Measurements from ENCODE around the gene CCDC152.
A peak's percentile ranks its signal among the peaks of the same experiment; 100 is the strongest.

Gene CCDC152

DNA sequence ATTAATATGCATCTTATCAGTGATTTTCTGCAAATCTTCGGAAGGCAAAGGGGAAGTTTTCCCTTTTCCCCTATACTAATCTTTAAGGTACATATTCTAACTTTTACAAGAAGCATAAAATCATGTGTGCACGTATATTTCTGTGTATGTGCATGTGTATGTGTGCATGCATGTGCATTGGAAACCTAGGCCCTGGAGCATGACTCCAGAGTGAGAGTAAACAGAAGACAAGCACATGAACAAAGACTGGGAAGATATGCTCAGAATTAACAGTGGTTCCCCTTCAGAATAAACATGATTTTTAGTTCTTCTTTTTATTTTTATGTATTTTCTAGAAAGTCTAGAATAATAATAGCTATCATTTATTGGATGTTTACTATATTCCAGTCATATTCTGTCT lies 65.9 kb downstream of the CCDC152 start:
- Mint-ChIP-seq H3K9me3 (no peaks in the 10 kb centered on the region), H3K4me3 (no peak overlapping the region), H3K27me3 (ENCODE audit: low read depth) (no peaks in the 10 kb centered on the region), H3K4me1 (peaks cover 8% of the 10 kb centered on the region), H3K36me3 (ENCODE audit: low read depth) (no peaks in the 10 kb centered on the region), H3K27ac (no peak overlapping the region)
- TF ChIP-seq, protein P1, sequence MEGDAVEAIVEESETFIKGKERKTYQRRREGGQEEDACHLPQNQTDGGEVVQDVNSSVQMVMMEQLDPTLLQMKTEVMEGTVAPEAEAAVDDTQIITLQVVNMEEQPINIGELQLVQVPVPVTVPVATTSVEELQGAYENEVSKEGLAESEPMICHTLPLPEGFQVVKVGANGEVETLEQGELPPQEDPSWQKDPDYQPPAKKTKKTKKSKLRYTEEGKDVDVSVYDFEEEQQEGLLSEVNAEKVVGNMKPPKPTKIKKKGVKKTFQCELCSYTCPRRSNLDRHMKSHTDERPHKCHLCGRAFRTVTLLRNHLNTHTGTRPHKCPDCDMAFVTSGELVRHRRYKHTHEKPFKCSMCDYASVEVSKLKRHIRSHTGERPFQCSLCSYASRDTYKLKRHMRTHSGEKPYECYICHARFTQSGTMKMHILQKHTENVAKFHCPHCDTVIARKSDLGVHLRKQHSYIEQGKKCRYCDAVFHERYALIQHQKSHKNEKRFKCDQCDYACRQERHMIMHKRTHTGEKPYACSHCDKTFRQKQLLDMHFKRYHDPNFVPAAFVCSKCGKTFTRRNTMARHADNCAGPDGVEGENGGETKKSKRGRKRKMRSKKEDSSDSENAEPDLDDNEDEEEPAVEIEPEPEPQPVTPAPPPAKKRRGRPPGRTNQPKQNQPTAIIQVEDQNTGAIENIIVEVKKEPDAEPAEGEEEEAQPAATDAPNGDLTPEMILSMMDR (IDR thresholded peaks at IDR 0.05; ENCODE audit: unreplicated experiment in 3 of 3), result no peak

DNA sequence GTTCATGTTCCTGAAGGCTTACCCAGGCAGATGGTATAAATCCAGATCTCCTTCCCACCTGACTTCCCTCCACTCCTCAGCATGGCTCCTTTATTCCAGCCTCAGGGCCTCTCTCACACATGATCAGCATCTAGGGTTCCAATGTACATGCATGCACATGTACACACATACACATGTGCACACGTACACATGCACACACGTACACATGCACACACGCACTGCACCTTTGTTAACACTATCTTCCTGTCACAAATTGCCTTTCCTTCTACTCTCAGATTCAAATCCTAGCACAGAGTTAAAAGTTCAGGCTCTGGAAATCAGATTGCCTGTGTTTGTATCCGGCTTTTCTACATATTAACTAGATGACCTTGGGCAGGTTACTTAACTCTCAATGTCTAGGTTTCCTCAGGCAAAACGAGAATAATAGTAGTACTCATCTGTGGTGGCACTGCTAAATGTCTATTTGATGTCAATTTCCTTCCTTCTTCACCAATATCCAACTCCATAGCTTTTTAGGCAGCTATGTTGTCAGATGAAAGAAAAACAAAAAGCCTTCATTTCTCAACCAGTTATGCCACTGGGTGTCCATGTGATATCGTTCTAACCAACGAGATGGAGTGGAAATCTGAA lies 67.8 kb downstream of the CCDC152 start:
- Mint-ChIP-seq H3K27ac (peak overlapping the region in 2 of 3 experiments; percentile 59 to 73), H3K9me3 (no peaks in the 10 kb centered on the region), H3K4me3 (no peak overlapping the region), H3K27me3 (ENCODE audit: low read depth) (no peaks in the 10 kb centered on the region), H3K36me3 (ENCODE audit: low read depth) (no peaks in the 10 kb centered on the region), H3K4me1 (peaks cover 20% of the 10 kb centered on the region)
- TF ChIP-seq, protein P1 (IDR thresholded peaks at IDR 0.05; ENCODE audit: unreplicated experiment in 3 of 3), result no peak

DNA sequence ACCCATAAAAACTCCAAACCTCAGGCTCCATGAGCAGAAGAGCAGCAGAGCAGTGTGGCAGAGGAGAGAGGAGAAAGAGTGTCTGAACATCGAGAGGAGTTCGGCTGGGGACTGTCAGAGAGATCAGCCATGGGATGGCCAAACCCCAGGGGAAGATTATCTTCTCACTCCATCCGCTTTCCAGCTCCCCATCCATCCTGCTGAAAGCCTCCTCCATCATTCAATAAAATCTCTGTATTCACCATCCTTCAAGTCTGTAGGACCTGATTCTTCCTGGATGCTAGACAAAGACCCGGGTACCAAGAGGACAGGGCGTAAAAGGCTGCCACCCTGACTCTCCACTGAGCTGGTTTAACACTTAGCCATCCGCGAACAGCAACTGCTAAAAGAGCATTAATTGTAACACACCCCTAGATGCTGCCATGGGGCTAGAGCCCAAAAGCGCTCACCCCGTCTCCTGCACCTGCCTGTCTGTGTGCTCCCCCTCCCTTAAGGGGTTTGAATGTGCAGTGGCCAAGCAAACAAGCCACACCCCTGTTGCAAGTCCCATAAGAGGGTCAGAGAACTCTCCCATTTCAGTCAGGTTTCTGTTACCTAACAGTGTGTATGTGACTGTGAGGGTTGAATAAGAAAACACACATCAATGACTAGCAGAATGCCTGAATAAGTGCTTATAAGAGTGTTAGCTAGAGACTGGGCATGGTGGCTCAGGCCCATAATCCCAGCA lies 69.0 kb downstream of the CCDC152 start:
- TF ChIP-seq, protein P1 (IDR thresholded peaks at IDR 0.05; ENCODE audit: unreplicated experiment in 3 of 3), result no peak
- Mint-ChIP-seq H3K27me3 (ENCODE audit: low read depth) (no peaks in the 10 kb centered on the region), H3K36me3 (ENCODE audit: low read depth) (no peaks in the 10 kb centered on the region), H3K27ac (peak overlapping the region in 1 of 3 experiments; percentile 71), H3K4me3 (no peak overlapping the region), H3K9me3 (no peaks in the 10 kb centered on the region), H3K4me1 (peaks cover 22% of the 10 kb centered on the region)

DNA sequence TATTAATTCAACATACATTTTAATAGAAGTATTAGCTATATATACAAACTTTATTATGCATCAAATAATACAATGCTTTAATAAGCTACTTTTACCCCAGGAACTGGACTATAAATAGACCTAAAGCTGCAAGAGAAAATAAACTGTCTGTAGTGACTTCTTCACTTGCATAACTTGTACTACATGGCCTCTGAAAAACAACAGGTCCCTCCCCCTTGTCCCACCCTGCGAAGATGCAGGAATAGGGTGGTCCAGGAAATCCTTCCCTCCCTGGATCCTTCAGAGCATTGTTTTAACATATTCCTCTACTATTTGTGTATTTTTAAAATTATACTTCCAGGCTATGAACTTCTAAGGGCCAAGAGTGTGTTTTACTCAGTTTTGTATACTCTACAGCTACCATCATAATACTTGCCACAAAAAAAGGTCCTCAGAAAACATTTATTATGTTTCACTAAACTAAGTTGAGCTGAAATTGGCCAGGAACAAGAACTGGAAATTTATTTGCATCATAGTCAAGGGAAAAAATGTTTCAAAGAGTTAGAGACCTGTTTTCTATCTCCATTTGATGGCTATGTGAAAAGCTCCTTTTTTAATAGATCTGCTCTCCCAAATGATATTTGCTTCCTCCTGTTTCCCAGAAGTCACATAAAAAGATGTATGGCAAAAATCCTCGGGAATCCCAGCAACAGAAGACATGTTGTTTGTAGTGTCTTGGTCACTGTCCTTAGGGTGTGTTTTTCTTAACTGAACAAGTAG lies 70.3 kb downstream of the CCDC152 start:
- H3K27me3 Mint-ChIP-seq (ENCODE audit: low read depth), result no peaks in the 10 kb centered on the region
- H3K4me3 Mint-ChIP-seq, result no peak overlapping the region
- no peaks in the 10 kb centered on the region for H3K9me3 Mint-ChIP-seq

DNA sequence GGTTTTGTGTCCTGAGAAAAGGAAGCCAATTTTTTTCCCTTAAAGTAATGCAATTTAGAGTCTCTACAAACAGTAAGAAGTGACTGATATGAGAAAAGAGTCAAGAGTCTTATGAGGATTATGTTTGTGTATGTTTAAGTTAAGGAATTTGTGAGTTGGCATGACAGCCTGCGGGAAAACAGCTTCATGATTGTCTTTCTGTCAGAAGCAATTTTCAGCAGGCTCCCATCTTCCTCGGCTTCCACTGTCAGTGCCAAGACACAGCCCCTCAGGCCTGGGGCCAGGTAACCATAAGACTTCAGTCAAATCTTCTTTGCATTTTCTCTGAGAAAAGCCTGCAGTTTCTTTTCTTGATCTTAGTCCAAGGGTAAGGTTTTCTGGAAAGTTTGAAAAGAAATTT lies 72.1 kb downstream of the CCDC152 start:
- Mint-ChIP-seq H3K27ac (peak overlapping the region; percentile 58 to 95 (median 71)), H3K36me3 (ENCODE audit: low read depth) (no peaks in the 10 kb centered on the region), H3K27me3 (ENCODE audit: low read depth) (no peaks in the 10 kb centered on the region), H3K4me1 (peaks cover 27% of the 10 kb centered on the region), H3K4me3 (no peak overlapping the region), H3K9me3 (peaks cover under 1% of the 10 kb centered on the region)
- TF ChIP-seq, protein P1 (IDR thresholded peaks at IDR 0.05; ENCODE audit: unreplicated experiment in 3 of 3), result no peak

More for the DNA sequence above, 70.3 kb downstream of the CCDC152 start:
- no peaks in the 10 kb centered on the region for H3K36me3 Mint-ChIP-seq (ENCODE audit: low read depth)
- TF ChIP-seq, protein P1 (IDR thresholded peaks at IDR 0.05; ENCODE audit: unreplicated experiment in 3 of 3), result no peak
- H3K27ac Mint-ChIP-seq, result peak overlapping the region in 2 of 3 experiments; percentile 69 to 71
- H3K4me1 Mint-ChIP-seq, result peaks cover 27% of the 10 kb centered on the region
